T-helper 22 cell (primary cell): ENCODE results near the gene LRRN3.

Source experiments
- DNase-seq: peaks from one replicate; pipeline ENCODE4 v3.0.0-alpha.2; 2020; ENCODE audit warnings: low read depth

Gene LRRN3

DNA sequence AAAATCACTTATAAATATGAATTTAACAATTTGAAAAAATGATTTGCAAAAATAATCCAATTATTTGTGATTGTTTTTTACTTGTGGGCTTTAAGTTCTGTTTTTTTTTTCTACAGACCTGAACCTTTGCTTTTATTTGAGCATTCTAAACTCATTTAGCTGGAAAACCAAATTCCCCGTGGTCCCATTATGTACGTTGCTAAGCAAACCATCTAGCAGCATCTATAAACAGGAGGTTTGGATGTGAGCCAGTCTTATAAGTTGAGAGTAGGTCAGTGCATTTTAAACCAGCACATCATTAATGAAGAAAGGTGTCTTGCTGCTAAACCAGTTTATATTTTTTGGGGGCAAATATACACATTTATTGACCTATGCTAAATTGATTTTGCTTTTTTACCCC, 77.3 kb downstream of the LRRN3 start:
- DNase-seq, result no peak

DNA sequence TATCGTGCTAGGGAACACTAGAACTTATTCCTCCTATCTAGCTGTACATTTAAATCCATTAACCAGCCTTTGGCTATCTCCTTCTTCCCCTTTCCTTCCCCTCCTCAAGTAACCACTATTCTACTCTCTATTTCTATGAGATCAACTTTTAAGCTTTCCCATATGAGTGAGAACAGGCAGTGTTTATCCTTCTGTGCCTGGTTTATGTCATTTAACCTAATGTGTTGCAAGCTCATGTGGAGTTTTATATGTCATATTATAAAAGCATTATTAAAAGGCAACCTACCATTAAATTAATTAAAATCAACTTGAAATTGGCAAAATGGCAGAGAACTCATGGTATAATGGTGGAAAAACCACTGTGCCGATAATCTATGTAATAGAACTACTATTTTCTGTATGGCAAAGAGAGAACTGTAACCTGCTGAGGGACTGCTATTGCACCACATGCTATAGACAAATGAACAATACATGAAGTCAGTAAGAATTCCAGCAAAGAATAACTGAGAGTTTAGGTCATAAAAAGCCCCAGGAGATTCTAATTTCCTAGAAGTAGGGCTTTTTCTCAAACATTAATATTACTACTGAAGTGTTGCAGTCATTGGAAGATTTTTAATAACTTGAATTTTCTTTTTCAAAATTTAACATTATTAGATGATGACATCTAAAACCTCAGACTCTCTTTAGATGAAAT, 81.8 kb downstream of the LRRN3 start:
- no peak for DNase-seq

DNA sequence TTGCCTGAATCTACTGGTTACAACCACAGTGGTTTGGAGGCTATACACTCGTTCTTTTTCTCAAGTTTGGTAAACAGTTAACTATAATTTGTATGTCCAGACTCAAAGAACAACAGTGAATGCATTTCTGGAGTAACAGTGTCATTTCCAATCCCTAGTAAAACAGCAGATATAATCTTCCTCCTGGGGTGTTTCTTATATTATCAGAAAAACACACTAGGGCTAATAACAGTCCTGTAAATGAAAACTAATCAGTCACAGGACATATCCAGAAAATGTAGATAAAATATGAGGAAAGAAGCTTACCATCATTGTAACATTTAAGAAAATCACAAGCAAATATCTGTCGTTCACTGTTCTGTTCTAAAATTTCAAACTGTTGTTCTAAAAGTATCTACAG, 82.6 kb downstream of the LRRN3 start:
- no peak for DNase-seq

DNA sequence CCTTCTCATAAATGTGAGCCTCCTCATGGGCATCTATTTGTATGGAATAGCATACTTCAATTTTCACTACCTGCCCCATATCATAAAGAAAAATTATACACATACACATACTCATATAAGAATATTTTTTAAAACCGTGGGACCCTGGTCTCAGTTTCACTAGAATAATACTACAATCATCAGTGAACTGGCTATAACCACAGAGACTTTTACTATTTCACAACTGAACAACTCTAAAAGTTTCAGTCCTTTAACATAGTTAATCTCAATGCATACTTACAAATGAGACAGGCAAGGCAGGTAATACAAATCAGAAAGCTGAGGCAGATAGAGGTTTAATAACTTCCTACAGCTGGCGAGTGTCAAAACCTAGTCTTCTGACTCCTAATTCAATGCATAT, 83.1 kb downstream of the LRRN3 start:
- no peak for DNase-seq

DNA sequence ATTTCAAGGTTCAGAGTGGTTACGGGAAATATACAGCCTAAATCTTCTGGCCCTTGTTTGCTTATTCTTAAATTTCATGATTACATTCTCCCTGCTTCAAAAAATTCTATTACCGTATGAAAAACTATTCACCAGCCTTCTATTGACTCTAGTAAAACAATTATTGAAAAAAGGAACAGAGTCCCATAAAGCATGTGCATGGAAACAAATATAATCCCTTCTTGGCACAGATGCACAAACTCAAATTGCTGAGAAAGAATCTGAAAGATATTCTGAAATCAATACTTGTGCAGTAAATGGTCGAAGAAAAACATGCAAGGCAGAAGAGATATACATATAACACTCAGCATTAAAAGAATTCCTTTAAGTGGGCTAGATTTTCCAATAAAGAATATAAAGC, 83.6 kb downstream of the LRRN3 start:
- DNase-seq, result no peak
